B cell (primary cell): ENCODE data around the gene TFB1M.

ENCODE experiments used
- CTCF ChIP-seq: fragments of 200-600 bp; IDR thresholded peaks from one replicate; pipeline ENCODE4 v1.8.0; 2022; ENCODE audit warnings: antibody characterized with exemption, mild to moderate bottlenecking
- EZH2 ChIP-seq: IDR thresholded peaks from 2 replicates; pipeline ENCODE4 v1.6.1; 2012; ENCODE audit warnings: borderline replicate concordance, low read depth, mild to moderate bottlenecking, moderate library complexity, low read length; ENCODE audit not compliant: insufficient read depth, poor library complexity, severe bottlenecking

- TF ChIP-seq CTCF (no peak), EZH2 (no peak)
Observed at GRCh38 chr6:155290491-155290890, 23.8 kb downstream of the TFB1M start.
